ENCODE measurements around the gene ZNF555. TPM values are rescaled to one million over a fixed set of nuclear protein-coding genes. Genes with fewer than 3 reads are reported as not detected.

ZNF555 gene
- total and polyA plus RNA-seq, 2 donors (not counting 1 experiment from before 2014, with no cell fraction given) = 5.0 to 5.9 TPM

- no peak for DNase-seq (ENCODE audit: low read depth in 2 of 2)
- Histone ChIP-seq H3K36me3 (ENCODE audit: control insufficient read depth, insufficient read depth, low read length) (peaks cover 10% of the 10 kb centered on the region), H3K27ac (ENCODE audit: insufficient read depth, low read length) (no peak overlapping the region)
These were observed 29.4 kb upstream of the ZNF555 start for GRCh38 chr19:2811735-2812413.

GRCh38 chr19:2812414-2813234 lies 28.7 kb upstream of the ZNF555 start:
- DNase-seq (ENCODE audit: low read depth in 2 of 2) = no peak
- TF ChIP-seq, protein P1, sequence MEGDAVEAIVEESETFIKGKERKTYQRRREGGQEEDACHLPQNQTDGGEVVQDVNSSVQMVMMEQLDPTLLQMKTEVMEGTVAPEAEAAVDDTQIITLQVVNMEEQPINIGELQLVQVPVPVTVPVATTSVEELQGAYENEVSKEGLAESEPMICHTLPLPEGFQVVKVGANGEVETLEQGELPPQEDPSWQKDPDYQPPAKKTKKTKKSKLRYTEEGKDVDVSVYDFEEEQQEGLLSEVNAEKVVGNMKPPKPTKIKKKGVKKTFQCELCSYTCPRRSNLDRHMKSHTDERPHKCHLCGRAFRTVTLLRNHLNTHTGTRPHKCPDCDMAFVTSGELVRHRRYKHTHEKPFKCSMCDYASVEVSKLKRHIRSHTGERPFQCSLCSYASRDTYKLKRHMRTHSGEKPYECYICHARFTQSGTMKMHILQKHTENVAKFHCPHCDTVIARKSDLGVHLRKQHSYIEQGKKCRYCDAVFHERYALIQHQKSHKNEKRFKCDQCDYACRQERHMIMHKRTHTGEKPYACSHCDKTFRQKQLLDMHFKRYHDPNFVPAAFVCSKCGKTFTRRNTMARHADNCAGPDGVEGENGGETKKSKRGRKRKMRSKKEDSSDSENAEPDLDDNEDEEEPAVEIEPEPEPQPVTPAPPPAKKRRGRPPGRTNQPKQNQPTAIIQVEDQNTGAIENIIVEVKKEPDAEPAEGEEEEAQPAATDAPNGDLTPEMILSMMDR (conservative IDR thresholded peaks at IDR 0.05 in 1 of 2, IDR thresholded peaks at IDR 0.05 in 1 of 2; ENCODE audit: low read depth in 1 of 2, low read length in 2 of 2) = no peak
- no peak for TF ChIP-seq EZH2 (IDR thresholded peaks at IDR 0.05; ENCODE audit: low read length, missing control alignments)
- Histone ChIP-seq H3K79me2 (ENCODE audit: control insufficient read depth, insufficient read depth, low read length) (no peaks in the 10 kb centered on the region), H3K9ac (ENCODE audit: insufficient read depth, low read length) (no peak overlapping the region), H3K4me3 (replicated peaks in 1 of 4; ENCODE audit: control extremely low read depth in 1 of 4, insufficient read depth in 1 of 4, low read depth in 3 of 4, low read length in 4 of 4) (no peak overlapping the region), H3K36me3 (ENCODE audit: control insufficient read depth, insufficient read depth, low read length) (peaks cover 4% of the 10 kb centered on the region), H4K20me1 (ENCODE audit: control insufficient read depth, extremely low read depth, insufficient read depth, low read length) (no peaks in the 10 kb centered on the region), H3K27me3 (ENCODE audit: control insufficient read depth, insufficient read depth, low read length) (no peaks in the 10 kb centered on the region), H3K4me1 (ENCODE audit: control insufficient read depth, extremely low read depth, insufficient read depth, low read length) (no peaks in the 10 kb centered on the region), H3K9me3 (ENCODE audit: control insufficient read depth, insufficient read depth, low read depth, low read length) (no peaks in the 10 kb centered on the region), H3K4me2 (ENCODE audit: extremely low read depth, insufficient read depth, low read length) (no peak overlapping the region), H3K27ac (ENCODE audit: insufficient read depth, low read length) (no peak overlapping the region), H2AFZ (ENCODE audit: low read length) (no peak overlapping the region)

More at GRCh38 chr19:2811735-2812413, 29.4 kb upstream of the ZNF555 start:
- Histone ChIP-seq H3K9me3 (ENCODE audit: control insufficient read depth, insufficient read depth, low read depth, low read length) (no peaks in the 10 kb centered on the region), H3K27me3 (ENCODE audit: control insufficient read depth, insufficient read depth, low read length) (no peaks in the 10 kb centered on the region), H3K79me2 (ENCODE audit: control insufficient read depth, insufficient read depth, low read length) (no peaks in the 10 kb centered on the region), H2AFZ (ENCODE audit: low read length) (no peak overlapping the region), H3K4me1 (ENCODE audit: control insufficient read depth, extremely low read depth, insufficient read depth, low read length) (no peaks in the 10 kb centered on the region), H3K4me3 (replicated peaks in 1 of 4; ENCODE audit: control extremely low read depth in 1 of 4, insufficient read depth in 1 of 4, low read depth in 3 of 4, low read length in 4 of 4) (no peak overlapping the region), H4K20me1 (ENCODE audit: control insufficient read depth, extremely low read depth, insufficient read depth, low read length) (no peaks in the 10 kb centered on the region), H3K9ac (ENCODE audit: insufficient read depth, low read length) (no peak overlapping the region), H3K4me2 (ENCODE audit: extremely low read depth, insufficient read depth, low read length) (no peak overlapping the region)
- TF ChIP-seq, protein P1 (conservative IDR thresholded peaks at IDR 0.05 in 1 of 2, IDR thresholded peaks at IDR 0.05 in 1 of 2; ENCODE audit: low read depth in 1 of 2, low read length in 2 of 2) = no peak
- no peak for TF ChIP-seq EZH2 (IDR thresholded peaks at IDR 0.05; ENCODE audit: low read length, missing control alignments)

Measured in fibroblast of lung (primary cell).